Breast epithelium (tissue), 4 donors: Measurements from ENCODE around the gene NGFR. TPM values are rescaled to one million over a fixed set of nuclear protein-coding genes. Genes with fewer than 3 reads are reported as not detected.
"Not testable (repeated sequence)": the region's sequence is repeated elsewhere in the genome, so short reads cannot be mapped to it uniquely, and the experiment has no call there.

Experiments used
- DNase-seq, 2 donors: peaks; one replicate each; pipeline ENCODE4 v3.0.0-alpha.2; 2019; ENCODE audit warnings: low spot score in 2 of 2
- H3K27ac ChIP-seq, 2 donors: fragments of 200-600 bp; sonication (generic) in 1 of 2; one replicate each; pipeline ENCODE4 v1.5.1; 2016 to 2019; ENCODE audit warnings: mild to moderate bottlenecking in 1 of 2
- H3K27me3 ChIP-seq, 2 donors: fragments of 200-600 bp; sonication (generic) in 1 of 2; one replicate each; pipeline versions ENCODE4 v1.5.1 to v1.6.0; 2017 to 2019; ENCODE audit warnings: control low read depth in 1 of 2, mild to moderate bottlenecking in 1 of 2
- H3K36me3 ChIP-seq: fragments of 200-600 bp; one replicate; pipeline ENCODE4 v1.5.1; 2019
- H3K4me1 ChIP-seq, 2 donors: fragments of 200-600 bp; sonication (generic); one replicate each; pipeline ENCODE4 v1.5.1; 2016 to 2019; ENCODE audit warnings: control low read depth in 1 of 2
- H3K4me3 ChIP-seq, 3 donors: fragments of 200-600 bp; sonication (generic); 1 replicate in 2 of 3; 2 replicates in 1 of 3; pipeline ENCODE4 v1.5.1; 2016 to 2019; ENCODE audit warnings: mild to moderate bottlenecking in 3 of 3, moderate library complexity in 2 of 3
- H3K9me3 ChIP-seq, 2 donors: fragments of 200-600 bp; sonication (generic) in 1 of 2; one replicate each; pipeline ENCODE4 v1.5.1; 2016 to 2019; ENCODE audit warnings: control low read depth in 1 of 2
- POLR2A ChIP-seq: fragments of 450-650 bp; IDR thresholded peaks from one replicate; pipeline ENCODE4 v1.6.1; 2016; ENCODE audit warnings: antibody characterized with exemption, mild to moderate bottlenecking, moderate library complexity
- POLR2AphosphoS5 ChIP-seq, 3 donors: sonication (generic); formaldehyde crosslinking; IDR thresholded peaks; one replicate each; pipeline ENCODE4 v1.6.1; 2017; ENCODE audit warnings: antibody characterized with exemption in 3 of 3
- intact Hi-C: fragments of 100-400 bp; cut with DNase I; formaldehyde crosslinking; loops from one replicate; pipeline ENCODE4 v1.15.1; 2023; ENCODE audit warnings: low total_unique reads
- total RNA-seq, 3 donors: library from RNA; depleted of rRNA; stranded (reverse); fragments of >200 nt; gene quantifications; one replicate each; pipeline ENCODE4 v1.1.0, GENCODE V29; 2016
- TF ChIP-seq, protein P1 (sequence below), 3 donors: fragments of 450-650 bp; IDR thresholded peaks; one replicate each; pipeline ENCODE4 v1.5.1; 2016 to 2017; ENCODE audit warnings: antibody characterized with exemption in 3 of 3, mild to moderate bottlenecking in 3 of 3, moderate library complexity in 3 of 3

Gene NGFR
- total RNA-seq, 3 donors from 2014 or later: 3.4 to 27.8 (median 17.7) TPM

DNA sequence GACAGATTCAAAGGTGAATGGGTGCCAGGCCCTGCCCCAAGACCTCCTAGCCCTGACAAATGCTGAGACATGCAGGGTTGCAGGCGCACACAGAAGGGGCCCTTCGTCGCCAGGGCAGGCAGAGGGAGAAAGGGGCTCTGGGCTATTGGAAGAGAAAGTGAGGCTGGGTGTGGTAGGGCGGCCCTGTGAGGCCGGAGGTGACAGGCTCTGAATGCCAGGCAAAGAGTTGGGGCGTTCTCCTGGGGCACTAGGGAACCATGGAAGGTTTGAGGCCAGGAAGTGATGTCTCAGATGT lies 54.2 kb downstream of the NGFR start:
- Histone ChIP-seq H3K27me3 (no peaks in the 10 kb centered on the region), H3K4me1 (peaks cover 0 to 9% of the 10 kb centered on the region in 2 donors), H3K36me3 (no peaks in the 10 kb centered on the region), H3K27ac (no peak overlapping the region), H3K4me3 (no peak overlapping the region), H3K9me3 (no peaks in the 10 kb centered on the region)
- no peak for DNase-seq
- TF ChIP-seq, protein P1, sequence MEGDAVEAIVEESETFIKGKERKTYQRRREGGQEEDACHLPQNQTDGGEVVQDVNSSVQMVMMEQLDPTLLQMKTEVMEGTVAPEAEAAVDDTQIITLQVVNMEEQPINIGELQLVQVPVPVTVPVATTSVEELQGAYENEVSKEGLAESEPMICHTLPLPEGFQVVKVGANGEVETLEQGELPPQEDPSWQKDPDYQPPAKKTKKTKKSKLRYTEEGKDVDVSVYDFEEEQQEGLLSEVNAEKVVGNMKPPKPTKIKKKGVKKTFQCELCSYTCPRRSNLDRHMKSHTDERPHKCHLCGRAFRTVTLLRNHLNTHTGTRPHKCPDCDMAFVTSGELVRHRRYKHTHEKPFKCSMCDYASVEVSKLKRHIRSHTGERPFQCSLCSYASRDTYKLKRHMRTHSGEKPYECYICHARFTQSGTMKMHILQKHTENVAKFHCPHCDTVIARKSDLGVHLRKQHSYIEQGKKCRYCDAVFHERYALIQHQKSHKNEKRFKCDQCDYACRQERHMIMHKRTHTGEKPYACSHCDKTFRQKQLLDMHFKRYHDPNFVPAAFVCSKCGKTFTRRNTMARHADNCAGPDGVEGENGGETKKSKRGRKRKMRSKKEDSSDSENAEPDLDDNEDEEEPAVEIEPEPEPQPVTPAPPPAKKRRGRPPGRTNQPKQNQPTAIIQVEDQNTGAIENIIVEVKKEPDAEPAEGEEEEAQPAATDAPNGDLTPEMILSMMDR (IDR thresholded peaks at IDR 0.05): no peak
- TF ChIP-seq POLR2A: no peak
- TF ChIP-seq POLR2AphosphoS5 (IDR thresholded peaks at IDR 0.05): no peak
- intact Hi-C loops: loop anchor here (5.0 kb wide), 2 partner anchors 112 to 332 kb away; no protein-coding TSS in a partner anchor

DNA sequence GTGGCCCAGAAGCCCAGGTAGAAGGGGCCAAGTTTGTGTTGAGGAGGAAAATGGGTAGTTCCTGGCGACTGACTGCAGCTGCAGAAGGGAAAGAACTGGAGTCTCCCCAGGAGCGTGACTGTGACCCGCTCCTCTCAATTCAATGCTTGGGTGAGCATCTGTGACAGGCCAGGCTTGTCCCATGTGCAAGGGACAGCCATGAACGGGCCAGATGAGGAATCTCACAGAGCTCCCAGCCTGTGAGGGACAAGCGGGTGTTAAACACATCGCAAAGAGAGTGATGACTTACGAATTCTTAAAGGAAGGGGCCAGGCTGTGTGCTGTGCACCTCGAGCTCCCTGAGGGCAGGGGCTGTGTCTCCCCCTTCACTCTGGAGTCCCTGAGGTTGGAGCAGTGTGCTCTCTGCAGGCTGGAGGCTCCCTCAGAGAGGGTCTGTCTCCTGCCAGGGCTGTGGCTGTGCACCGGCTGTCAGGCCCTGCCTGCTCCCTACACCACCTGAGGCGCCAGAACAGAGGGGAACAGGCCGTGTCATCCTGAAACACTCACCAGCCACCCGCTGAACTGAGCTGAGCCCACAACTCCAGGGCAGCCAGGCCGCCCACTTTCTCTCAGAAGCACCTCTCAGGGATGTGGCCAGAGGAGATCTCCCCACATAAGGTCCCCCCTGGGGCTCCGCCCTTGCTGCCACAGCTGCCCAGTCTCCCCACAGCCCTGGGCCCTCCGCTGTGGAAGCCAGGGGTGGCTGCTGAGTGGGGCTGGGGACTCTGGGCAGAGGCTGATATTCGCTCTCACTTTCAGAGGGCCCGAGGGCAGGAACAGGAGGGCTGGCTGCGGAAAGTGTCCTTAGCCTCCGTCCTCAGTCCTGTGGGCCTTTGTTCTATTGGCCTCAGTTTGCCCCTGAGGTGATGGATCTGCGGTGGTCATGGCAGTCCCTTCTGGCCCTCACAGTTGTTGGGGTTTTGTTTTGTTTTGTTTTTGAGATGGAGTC lies 54.9 kb downstream of the NGFR start:
- intact Hi-C loops: loop anchor here (5.0 to 10.0 kb wide), 4 partner anchors 113 to 445 kb away; partner anchors contain the start of gene DLX3
- Histone ChIP-seq H3K27ac (no peak overlapping the region), H3K36me3 (no peaks in the 10 kb centered on the region), H3K27me3 (no peaks in the 10 kb centered on the region), H3K4me1 (peaks cover 0 to 9% of the 10 kb centered on the region in 2 donors), H3K9me3 (no peaks in the 10 kb centered on the region), H3K4me3 (no peak overlapping the region)
- no peak for TF ChIP-seq POLR2A
- no peak for TF ChIP-seq POLR2AphosphoS5 (IDR thresholded peaks at IDR 0.05)
- TF ChIP-seq, protein P1 (IDR thresholded peaks at IDR 0.05): no peak
- DNase-seq: no peak

DNA sequence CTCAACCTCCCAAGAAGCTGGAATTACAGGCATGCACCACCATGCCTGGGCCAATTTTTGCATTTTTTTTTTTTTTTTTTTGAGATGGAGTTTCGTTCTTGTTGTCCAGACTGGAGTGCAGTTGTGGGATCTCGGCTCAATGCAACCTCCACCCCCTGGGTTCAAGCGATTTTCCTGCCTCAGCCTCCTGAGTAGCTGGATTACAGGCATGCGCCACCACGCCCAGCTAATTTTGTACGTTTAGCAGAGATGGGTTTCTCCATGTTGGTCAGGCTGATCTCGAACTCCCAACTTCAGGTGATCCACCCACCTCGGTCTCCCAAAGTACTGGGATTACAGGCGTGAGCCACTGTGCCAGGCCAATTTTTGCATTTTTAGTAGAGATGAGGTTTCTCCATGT lies 55.7 kb downstream of the NGFR start:
- DNase-seq, H3K4me3 ChIP-seq, H3K36me3 ChIP-seq, H3K27me3 ChIP-seq, H3K27ac ChIP-seq, H3K9me3 ChIP-seq, H3K4me1 ChIP-seq: not testable (repeated sequence)
- intact Hi-C loops: loop anchor here (5.0 to 10.0 kb wide), 2 partner anchors 233 to 444 kb away; partner anchors contain the start of gene DLX3

DNA sequence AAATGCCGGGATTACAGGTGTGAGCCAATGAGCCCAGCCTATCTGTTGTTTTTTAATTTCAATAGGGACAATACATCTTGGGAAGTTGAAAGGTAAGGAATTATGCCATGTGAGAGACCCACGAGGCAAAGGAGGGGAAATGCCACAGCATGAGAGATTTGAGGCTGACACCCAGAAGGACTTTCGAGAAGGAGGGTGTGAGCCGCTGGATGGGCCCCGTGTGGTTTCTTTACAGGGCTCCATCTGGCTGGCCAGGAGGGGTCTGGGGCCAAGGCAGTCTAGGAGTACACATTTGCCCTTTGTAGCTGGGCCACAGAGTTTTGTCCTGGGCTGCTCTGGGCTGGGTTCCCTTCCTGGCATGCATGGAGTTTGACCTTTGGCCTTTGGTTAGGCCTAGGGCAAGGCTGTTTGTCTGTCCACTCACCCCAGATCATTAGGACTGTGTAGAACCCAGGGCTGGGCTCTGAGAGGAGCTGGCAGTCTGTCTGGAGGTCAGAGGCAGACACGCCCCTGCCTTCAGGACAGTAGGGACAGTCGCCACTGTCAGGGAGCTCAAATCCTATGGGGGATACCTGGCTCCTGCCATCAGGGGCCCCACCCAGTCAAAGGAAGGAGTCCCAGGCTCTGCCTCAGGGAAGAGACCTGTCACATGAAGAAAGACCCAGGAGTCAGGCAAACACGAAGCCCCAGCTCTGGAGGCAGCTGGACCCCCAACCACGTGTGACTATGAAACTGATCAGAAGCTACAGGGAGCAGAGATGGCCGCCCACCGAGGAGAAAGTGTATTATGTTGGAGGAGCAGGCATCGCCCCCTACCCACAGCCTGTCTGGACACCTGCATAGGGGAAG lies 56.4 kb downstream of the NGFR start:
- TF ChIP-seq, protein P1 (IDR thresholded peaks at IDR 0.05): no peak
- TF ChIP-seq POLR2AphosphoS5 (IDR thresholded peaks at IDR 0.05) (no peak), POLR2A (no peak)
- no peak for DNase-seq
- Histone ChIP-seq H3K36me3 (no peaks in the 10 kb centered on the region), H3K27me3 (no peaks in the 10 kb centered on the region), H3K4me1 (peaks cover 0 to 16% of the 10 kb centered on the region in 2 donors), H3K27ac (no peak overlapping the region), H3K4me3 (no peak overlapping the region), H3K9me3 (no peaks in the 10 kb centered on the region)
- intact Hi-C loops: loop anchor here (5.0 to 10.0 kb wide), 2 partner anchors 234 to 443 kb away; partner anchors contain the start of gene DLX3

DNA sequence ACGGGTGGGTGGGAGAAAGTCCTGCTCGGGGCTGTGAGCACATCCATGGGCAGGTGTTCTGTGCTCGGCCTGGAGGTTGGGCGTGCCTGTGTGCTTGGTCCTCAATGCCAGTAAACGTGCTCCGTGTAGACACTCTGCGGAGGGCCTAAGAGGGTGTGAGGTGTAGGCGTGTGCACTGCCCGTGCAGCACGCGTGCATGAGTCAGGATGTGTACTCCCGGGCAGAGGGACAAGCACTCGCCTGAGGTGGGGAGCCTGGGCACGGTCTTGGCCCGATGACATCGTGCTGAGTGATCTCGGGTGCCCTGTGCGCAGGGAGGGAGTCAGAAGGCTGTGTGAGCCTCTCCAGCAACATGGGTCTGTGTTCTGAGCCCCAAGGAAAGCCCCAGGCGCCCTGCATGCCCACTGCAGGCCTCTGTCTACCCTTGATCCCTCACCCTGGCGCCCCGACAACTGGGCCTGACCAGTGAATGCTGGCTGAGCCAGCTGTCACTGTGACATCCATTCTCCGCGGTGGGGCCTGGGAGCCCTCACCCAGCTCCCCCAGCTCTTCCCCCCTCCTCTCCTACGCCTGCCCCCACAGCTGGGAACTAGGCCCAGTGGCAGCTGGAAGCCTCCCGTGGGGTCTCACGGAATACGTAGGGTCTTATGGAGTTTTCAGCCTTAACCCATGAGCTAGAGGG lies 57.1 kb downstream of the NGFR start:
- TF ChIP-seq POLR2A (no peak), POLR2AphosphoS5 (IDR thresholded peaks at IDR 0.05) (no peak)
- TF ChIP-seq, protein P1 (IDR thresholded peaks at IDR 0.05): no peak
- no peak overlapping the region for H3K4me3 ChIP-seq
- DNase-seq: no peak
- intact Hi-C loops: loop anchor here (5.0 to 10.0 kb wide), 2 partner anchors 235 to 443 kb away; partner anchors contain the start of gene DLX3
- peaks cover 0 to 16% of the 10 kb centered on the region in 2 donors for H3K4me1 ChIP-seq
- H3K9me3 ChIP-seq: no peaks in the 10 kb centered on the region
- H3K27ac ChIP-seq: no peak overlapping the region
- no peaks in the 10 kb centered on the region for H3K27me3 ChIP-seq
- no peaks in the 10 kb centered on the region for H3K36me3 ChIP-seq
